GM23338 (cell line): ENCODE measurements around the gene ZFYVE28. TPM values are rescaled to one million over a fixed set of nuclear protein-coding genes. Genes with fewer than 3 reads are reported as not detected.

Experiments used
- ATAC-seq: fragments of 200-7000 bp; cut with Tn5 transposase; 3 replicates; pipeline ENCODE4 v1.9.1; 2020
- DNase-seq: peaks from one replicate; pipeline ENCODE4 v3.0.0-alpha.2; 2015; ENCODE audit warnings: low spot score
- H2AFZ ChIP-seq: fragments of 200-600 bp; sonication (generic); 2 replicates; pipeline ENCODE4 v1.8.0; 2016; ENCODE audit warnings: antibody characterized with exemption, mild to moderate bottlenecking, moderate library complexity
- H3F3A ChIP-seq: fragments of 200-600 bp; sonication (generic); replicated peaks from 2 replicates; pipeline ENCODE4 v1.8.0; 2017; ENCODE audit warnings: antibody characterized with exemption, mixed run types, low read depth
- H3K27ac ChIP-seq: fragments of 200-600 bp; sonication (generic); 2 replicates; pipeline ENCODE4 v1.6.1; 2016; ENCODE audit warnings: low read depth
- H3K27me3 ChIP-seq: fragments of 200-600 bp; sonication (generic); 2 replicates; pipeline ENCODE4 v1.8.0; 2016; ENCODE audit warnings: mild to moderate bottlenecking, mixed run types, moderate library complexity; ENCODE audit not compliant: insufficient read depth
- H3K36me3 ChIP-seq: fragments of 200-600 bp; sonication (generic); 2 replicates; pipeline ENCODE4 v1.8.0; 2016; ENCODE audit warnings: mild to moderate bottlenecking; ENCODE audit not compliant: insufficient read depth
- H3K4me1 ChIP-seq: fragments of 200-600 bp; sonication (generic); 2 replicates; pipeline ENCODE4 v1.8.0; 2016; ENCODE audit warnings: mild to moderate bottlenecking, moderate library complexity; ENCODE audit not compliant: insufficient read depth
- H3K4me2 ChIP-seq: fragments of 200-600 bp; sonication (generic); 2 replicates; pipeline ENCODE4 v1.7.1; 2017; ENCODE audit warnings: mixed run types
- H3K4me3 ChIP-seq: fragments of 200-600 bp; sonication (generic); 2 replicates; pipeline ENCODE4 v1.6.1; 2016; ENCODE audit warnings: mixed run types
- H3K79me2 ChIP-seq: fragments of 200-600 bp; sonication (generic); replicated peaks from 2 replicates; pipeline ENCODE4 v1.8.0; 2017; ENCODE audit warnings: mild to moderate bottlenecking; ENCODE audit not compliant: insufficient read depth
- H3K9me2 ChIP-seq: fragments of 200-600 bp; sonication (generic); 2 replicates; pipeline ENCODE4 v1.8.0; 2017; ENCODE audit not compliant: insufficient read depth
- H4K20me1 ChIP-seq: fragments of 200-600 bp; sonication (generic); replicated peaks from 2 replicates; pipeline ENCODE4 v1.8.0; 2017; ENCODE audit warnings: mild to moderate bottlenecking; ENCODE audit not compliant: insufficient read depth
- H3K27ac Mint-ChIP-seq: 2 replicates; pipeline ENCODE4 v1.8.0; 2020; ENCODE audit warnings: inconsistent platforms, mild to moderate bottlenecking, moderate library complexity, mixed read lengths
- H3K27me3 Mint-ChIP-seq: 3 replicates; pipeline ENCODE4 v1.8.0; 2022; ENCODE audit warnings: low read depth, mild to moderate bottlenecking, moderate library complexity, mixed read lengths, inconsistent platforms; ENCODE audit not compliant: insufficient read depth, poor library complexity
- H3K36me3 Mint-ChIP-seq: 3 replicates; pipeline ENCODE4 v1.8.0; 2021; ENCODE audit warnings: low read depth, mild to moderate bottlenecking, inconsistent platforms, moderate library complexity, mixed read lengths
- H3K4me1 Mint-ChIP-seq: 3 replicates; pipeline ENCODE4 v1.8.0; 2020; ENCODE audit warnings: mild to moderate bottlenecking, inconsistent platforms, mixed read lengths
- H3K4me3 Mint-ChIP-seq: 3 replicates; pipeline ENCODE4 v1.8.0; 2021; ENCODE audit warnings: moderate library complexity, mild to moderate bottlenecking, inconsistent platforms, mixed read lengths
- H3K9me3 Mint-ChIP-seq: 3 replicates; pipeline ENCODE4 v1.8.0; 2020; ENCODE audit warnings: moderate library complexity, mild to moderate bottlenecking, inconsistent platforms, mixed read lengths
- CTCF ChIP-seq, 2 experiments: fragments of 200-600 bp in 1 of 2; sonication (generic) in 1 of 2; conservative IDR thresholded peaks; 2 replicates each; pipeline versions ENCODE4 v1.5.1 to v1.6.1; 2016 to 2017; ENCODE audit warnings: antibody characterized with exemption in 2 of 2, low read depth in 2 of 2, mild to moderate bottlenecking in 2 of 2, moderate library complexity in 1 of 2
- ETS1 ChIP-seq: IDR thresholded peaks from 2 replicates; pipeline ENCODE4 v1.6.1; 2016; ENCODE audit warnings: antibody characterized with exemption
- EZH2 ChIP-seq: fragments of 200-600 bp; sonication (generic); IDR thresholded peaks from one replicate; pipeline ENCODE4 v1.8.0; 2017; ENCODE audit warnings: antibody characterized with exemption, mild to moderate bottlenecking, low read depth; ENCODE audit not compliant: unreplicated experiment
- JUNB ChIP-seq: IDR thresholded peaks from one replicate; pipeline ENCODE4 v1.6.1; 2016; ENCODE audit warnings: antibody characterized with exemption; ENCODE audit not compliant: unreplicated experiment
- NANOG ChIP-seq: IDR thresholded peaks from 2 replicates; pipeline ENCODE4 v1.6.1; 2016; ENCODE audit warnings: antibody characterized with exemption, borderline replicate concordance
- POLR2AphosphoS5 ChIP-seq: IDR thresholded peaks from 2 replicates; pipeline ENCODE4 v1.6.1; 2016; ENCODE audit warnings: antibody characterized with exemption, low read depth
- REST ChIP-seq: IDR thresholded peaks from one replicate; pipeline ENCODE4 v1.6.1; 2018; ENCODE audit warnings: antibody characterized with exemption; ENCODE audit not compliant: unreplicated experiment
- STAT1 ChIP-seq: IDR thresholded peaks from one replicate; pipeline ENCODE4 v1.6.1; 2016; ENCODE audit warnings: antibody characterized with exemption; ENCODE audit not compliant: unreplicated experiment
- ZNF114 ChIP-seq: fragments of 250-450 bp; sonication (Bioruptor Pico); IDR thresholded peaks from 2 replicates; pipeline ENCODE4 v1.5.0; 2020; ENCODE audit warnings: mild to moderate bottlenecking, moderate library complexity
- ZNF331 ChIP-seq: fragments of 250-450 bp; sonication (Bioruptor Pico); IDR thresholded peaks from 2 replicates; pipeline ENCODE4 v1.5.0; 2020; ENCODE audit warnings: low read depth, mild to moderate bottlenecking, moderate library complexity
- polyA plus RNA-seq: library from polyadenylated mRNA; unstranded; fragments of >200 nt; fragmentation: Nextera tagmentation; extraction: Ambion mirVana; gene quantifications from 2 replicates; pipeline ENCODE4 v1.2.1, GENCODE V29; 2016
- total RNA-seq: library from RNA; depleted of rRNA; stranded (reverse); fragments of >200 nt; shearing (Covaris generic); gene quantifications from 2 replicates; pipeline ENCODE4 v1.2.3, GENCODE V29; 2014

Gene ZFYVE28
- total and polyA plus RNA-seq, 2 experiments from 2014 or later, result 2.6 to 4.6 TPM

GRCh38 chr4:2400841-2401609 lies 17.4 kb downstream of the ZFYVE28 start:
- Histone ChIP-seq H4K20me1 (no peaks in the 10 kb centered on the region; the same call in 1 of the 2 replicates), H3K4me1 (peaks cover 15% of the 10 kb centered on the region), H2AFZ (no peak overlapping the region), H3K79me2 (no peaks in the 10 kb centered on the region), H3K9me2 (no peaks in the 10 kb centered on the region), H3K4me2 (peak overlapping the region; percentile 78), H3K27ac (no peak overlapping the region), H3K36me3 (no peaks in the 10 kb centered on the region), H3K27me3 (no peaks in the 10 kb centered on the region), H3K4me3 (peak overlapping the region; percentile 46; the same call in 1 of the 2 replicates), H3F3A (no peaks in the 10 kb centered on the region)
- no peak for TF ChIP-seq CTCF (conservative IDR thresholded peaks at IDR 0.05; ENCODE audit: low read depth in 2 of 2)
- no peak for TF ChIP-seq NANOG
- TF ChIP-seq POLR2AphosphoS5, result no peak
- no peak for TF ChIP-seq REST
- no peak for TF ChIP-seq EZH2
- TF ChIP-seq STAT1, result no peak
- no peak for DNase-seq
- Mint-ChIP-seq H3K36me3 (no peaks in the 10 kb centered on the region), H3K27me3 (peaks cover 18% of the 10 kb centered on the region), H3K27ac (no peak overlapping the region), H3K9me3 (no peaks in the 10 kb centered on the region), H3K4me3 (no peak overlapping the region; the same call in 2 of the 3 replicates), H3K4me1 (peaks cover 23% of the 10 kb centered on the region)
- peak; percentile 14 for ATAC-seq

GRCh38 chr4:2399631-2400190 lies 18.7 kb downstream of the ZFYVE28 start:
- Histone ChIP-seq H3K36me3 (no peaks in the 10 kb centered on the region), H4K20me1 (no peaks in the 10 kb centered on the region; the same call in 1 of the 2 replicates), H3K9me2 (no peaks in the 10 kb centered on the region), H3K4me1 (peaks cover 15% of the 10 kb centered on the region), H2AFZ (no peak overlapping the region), H3K4me3 (no peak overlapping the region), H3K27me3 (no peaks in the 10 kb centered on the region), H3K4me2 (no peak overlapping the region), H3F3A (no peaks in the 10 kb centered on the region), H3K79me2 (no peaks in the 10 kb centered on the region), H3K27ac (no peak overlapping the region)
- Mint-ChIP-seq H3K9me3 (no peaks in the 10 kb centered on the region), H3K27ac (no peak overlapping the region), H3K4me3 (no peak overlapping the region), H3K4me1 (peaks cover 26% of the 10 kb centered on the region), H3K27me3 (peaks cover 19% of the 10 kb centered on the region), H3K36me3 (no peaks in the 10 kb centered on the region)
- ATAC-seq (no peak), DNase-seq (no peak)
- TF ChIP-seq ZNF114 (no peak), ZNF331 (CRISPR knock-in tag) (no peak), STAT1 (no peak), REST (no peak), NANOG (no peak), ETS1 (no peak), JUNB (no peak)
